GM10847 (cell line): Measurements from ENCODE around the gene CCNE1.

Experiments
- POLR2A ChIP-seq: IDR thresholded peaks from 2 replicates; pipeline ENCODE4 v1.6.1; 2011; ENCODE audit not compliant: insufficient read length; ENCODE audit errors: extremely low read depth

CCNE1 gene

GRCh38 chr19:29844891-29845573, 33.2 kb downstream of the CCNE1 start:
- TF ChIP-seq POLR2A: no peak

GRCh38 chr19:29845574-29846176, 33.9 kb downstream of the CCNE1 start:
- no peak for TF ChIP-seq POLR2A

GRCh38 chr19:29849208-29849607, 37.4 kb downstream of the CCNE1 start:
- no peak for TF ChIP-seq POLR2A

- no peak for TF ChIP-seq POLR2A
These were observed 38.7 kb downstream of the CCNE1 start for GRCh38 chr19:29850482-29850881.

GRCh38 chr19:29851769-29852521, 40.2 kb downstream of the CCNE1 start:
- TF ChIP-seq POLR2A: no peak

GRCh38 chr19:29854033-29854432, 42.2 kb downstream of the CCNE1 start:
- TF ChIP-seq POLR2A: no peak

GRCh38 chr19:29855087-29855486, 43.3 kb downstream of the CCNE1 start:
- no peak for TF ChIP-seq POLR2A

- TF ChIP-seq POLR2A: no peak
These were observed 44.1 kb downstream of the CCNE1 start for GRCh38 chr19:29855741-29856500.

- no peak for TF ChIP-seq POLR2A
These were observed 46.3 kb downstream of the CCNE1 start for GRCh38 chr19:29858000-29858596.

GRCh38 chr19:29858621-29859020, 46.8 kb downstream of the CCNE1 start:
- TF ChIP-seq POLR2A: no peak

- no peak for TF ChIP-seq POLR2A
These were observed 48.7 kb downstream of the CCNE1 start for GRCh38 chr19:29860492-29860891.

GRCh38 chr19:29861574-29861973, 49.8 kb downstream of the CCNE1 start:
- TF ChIP-seq POLR2A: no peak

GRCh38 chr19:29866011-29866410, 54.2 kb downstream of the CCNE1 start:
- no peak for TF ChIP-seq POLR2A

GRCh38 chr19:29867984-29868383, 56.2 kb downstream of the CCNE1 start:
- TF ChIP-seq POLR2A: no peak

- no peak for TF ChIP-seq POLR2A
These were observed 59.4 kb downstream of the CCNE1 start for GRCh38 chr19:29871143-29871542.
